ENCODE measurements around the gene FREM1. TPM values are rescaled to one million over a fixed set of nuclear protein-coding genes. Genes with fewer than 3 reads are reported as not detected.

Gene FREM1
- total RNA-seq, 1 experiment from 2014 or later, result 0.50 TPM

- H3K4me3 ChIP-seq (ENCODE audit: low read depth, low read length), result no peak overlapping the region
- H3K9me3 Mint-ChIP-seq (ENCODE audit: unreplicated experiment), result no peaks in the 10 kb centered on the region
- H3K4me1 Mint-ChIP-seq (ENCODE audit: low read depth, unreplicated experiment), result no peaks in the 10 kb centered on the region
- no peaks in the 10 kb centered on the region for H3K36me3 ChIP-seq (ENCODE audit: control insufficient read depth, insufficient read depth, low read length)
- ChIA-PET POLR2A (no interaction called here), CTCF (no interaction called here)
- intact Hi-C loops (cut with micrococcal nuclease; ENCODE audit: unreplicated experiment), result no loop called here
- H3K9me3 ChIP-seq, result no peaks in the 10 kb centered on the region
- no peaks in the 10 kb centered on the region for H3K36me3 Mint-ChIP-seq (ENCODE audit: insufficient read depth, unreplicated experiment)
- no peak for TF ChIP-seq CTCF (IDR thresholded peaks at IDR 0.05; ENCODE audit: insufficient read depth in 1 of 2, low read depth in 1 of 2, low read length in 1 of 2, severe bottlenecking in 1 of 2, unreplicated experiment in 1 of 2)
- H3K27me3 ChIP-seq (replicated peaks; ENCODE audit: control insufficient read depth, insufficient read depth, low read length), result no peaks in the 10 kb centered on the region
- no TSS peak for BruUV-seq (replicated peaks)
- no peak overlapping the region for H3K27ac Mint-ChIP-seq (ENCODE audit: unreplicated experiment)
- H3K4me3 Mint-ChIP-seq (ENCODE audit: unreplicated experiment), result no peak overlapping the region
- H3K27me3 Mint-ChIP-seq (ENCODE audit: insufficient read depth, unreplicated experiment), result no peaks in the 10 kb centered on the region
- DNase-seq, result no peak
- H3K4me1 ChIP-seq, result no peaks in the 10 kb centered on the region
These were observed 41.8 kb downstream of the FREM1 start for GRCh38 chr9:14868418-14868771.

GRCh38 chr9:14866200-14866749 is 44.0 kb downstream of the FREM1 start:
- CTCF ChIA-PET, result no interaction called here
- no peaks in the 10 kb centered on the region for H3K36me3 Mint-ChIP-seq (ENCODE audit: insufficient read depth, unreplicated experiment)
- Histone ChIP-seq H3K9me3 (no peaks in the 10 kb centered on the region), H3K36me3 (ENCODE audit: control insufficient read depth, insufficient read depth, low read length) (no peaks in the 10 kb centered on the region), H3K27me3 (replicated peaks; ENCODE audit: control insufficient read depth, insufficient read depth, low read length) (no peaks in the 10 kb centered on the region), H3K4me1 (no peaks in the 10 kb centered on the region), H3K4me3 (ENCODE audit: low read depth, low read length) (no peak overlapping the region)
- no peaks in the 10 kb centered on the region for H3K9me3 Mint-ChIP-seq (ENCODE audit: unreplicated experiment)
- H3K27ac Mint-ChIP-seq (ENCODE audit: unreplicated experiment), result no peak overlapping the region
- POLR2A ChIA-PET, result no interaction called here
- no peaks in the 10 kb centered on the region for H3K27me3 Mint-ChIP-seq (ENCODE audit: insufficient read depth, unreplicated experiment)
- no peak for DNase-seq
- intact Hi-C loops (cut with micrococcal nuclease; ENCODE audit: unreplicated experiment), result no loop called here
- H3K4me1 Mint-ChIP-seq (ENCODE audit: low read depth, unreplicated experiment), result no peaks in the 10 kb centered on the region
- no TSS peak for BruUV-seq (replicated peaks)
- H3K4me3 Mint-ChIP-seq (ENCODE audit: unreplicated experiment), result no peak overlapping the region
- TF ChIP-seq CTCF (IDR thresholded peaks at IDR 0.05; ENCODE audit: insufficient read depth in 1 of 2, low read depth in 1 of 2, low read length in 1 of 2, severe bottlenecking in 1 of 2, unreplicated experiment in 1 of 2), result no peak

GRCh38 chr9:14864309-14864708 is 45.9 kb downstream of the FREM1 start:
- POLR2A ChIA-PET, result no interaction called here
- Mint-ChIP-seq H3K4me3 (ENCODE audit: unreplicated experiment) (no peak overlapping the region), H3K36me3 (ENCODE audit: insufficient read depth, unreplicated experiment) (no peaks in the 10 kb centered on the region), H3K4me1 (ENCODE audit: low read depth, unreplicated experiment) (no peaks in the 10 kb centered on the region), H3K9me3 (ENCODE audit: unreplicated experiment) (no peaks in the 10 kb centered on the region), H3K27me3 (ENCODE audit: insufficient read depth, unreplicated experiment) (no peaks in the 10 kb centered on the region), H3K27ac (ENCODE audit: unreplicated experiment) (no peak overlapping the region)
- CTCF ChIA-PET, result no interaction called here
- H3K4me1 ChIP-seq, result no peaks in the 10 kb centered on the region
- BruUV-seq (replicated peaks), result no TSS peak
- intact Hi-C loops (cut with micrococcal nuclease; ENCODE audit: unreplicated experiment), result no loop called here
- H3K9me3 ChIP-seq, result no peaks in the 10 kb centered on the region
- DNase-seq, result no peak
- no peak overlapping the region for H3K4me3 ChIP-seq (ENCODE audit: low read depth, low read length)
- H3K36me3 ChIP-seq (ENCODE audit: control insufficient read depth, insufficient read depth, low read length), result no peaks in the 10 kb centered on the region
- TF ChIP-seq CTCF (IDR thresholded peaks at IDR 0.05; ENCODE audit: insufficient read depth in 1 of 2, low read depth in 1 of 2, low read length in 1 of 2, severe bottlenecking in 1 of 2, unreplicated experiment in 1 of 2), result no peak
- H3K27me3 ChIP-seq (replicated peaks; ENCODE audit: control insufficient read depth, insufficient read depth, low read length), result no peaks in the 10 kb centered on the region

Measured in Caco-2 (cell line).